ENCODE results near the gene MKLN1.

DNA sequence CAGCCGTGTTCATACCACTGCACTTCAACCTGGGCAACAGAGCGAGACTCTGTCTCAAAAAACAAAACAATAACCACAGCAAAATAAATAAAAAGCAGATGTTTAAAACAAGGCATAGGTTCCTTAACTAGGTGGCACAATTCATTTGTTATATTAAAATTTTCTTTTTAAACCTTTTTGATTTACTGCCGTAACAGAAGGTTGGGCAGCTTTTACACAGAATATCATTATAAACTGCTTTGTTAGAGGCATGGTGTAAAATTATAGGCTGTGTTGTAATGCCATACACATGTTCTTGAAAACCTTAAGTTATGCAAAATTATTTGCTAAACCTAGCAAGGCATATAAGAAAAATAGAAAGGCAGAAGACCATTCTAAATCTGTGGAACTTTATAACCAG lies 84.4 kb downstream of the MKLN1 start:
- no peak for TF ChIP-seq NRF1 (conservative IDR thresholded peaks at IDR 0.05; ENCODE audit: low read depth, low read length)
- TF ChIP-seq, protein P1, sequence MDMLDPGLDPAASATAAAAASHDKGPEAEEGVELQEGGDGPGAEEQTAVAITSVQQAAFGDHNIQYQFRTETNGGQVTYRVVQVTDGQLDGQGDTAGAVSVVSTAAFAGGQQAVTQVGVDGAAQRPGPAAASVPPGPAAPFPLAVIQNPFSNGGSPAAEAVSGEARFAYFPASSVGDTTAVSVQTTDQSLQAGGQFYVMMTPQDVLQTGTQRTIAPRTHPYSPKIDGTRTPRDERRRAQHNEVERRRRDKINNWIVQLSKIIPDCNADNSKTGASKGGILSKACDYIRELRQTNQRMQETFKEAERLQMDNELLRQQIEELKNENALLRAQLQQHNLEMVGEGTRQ (IDR thresholded peaks at IDR 0.05; ENCODE audit: borderline replicate concordance, low read depth, low read length): no peak
- TF ChIP-seq, protein P2, sequence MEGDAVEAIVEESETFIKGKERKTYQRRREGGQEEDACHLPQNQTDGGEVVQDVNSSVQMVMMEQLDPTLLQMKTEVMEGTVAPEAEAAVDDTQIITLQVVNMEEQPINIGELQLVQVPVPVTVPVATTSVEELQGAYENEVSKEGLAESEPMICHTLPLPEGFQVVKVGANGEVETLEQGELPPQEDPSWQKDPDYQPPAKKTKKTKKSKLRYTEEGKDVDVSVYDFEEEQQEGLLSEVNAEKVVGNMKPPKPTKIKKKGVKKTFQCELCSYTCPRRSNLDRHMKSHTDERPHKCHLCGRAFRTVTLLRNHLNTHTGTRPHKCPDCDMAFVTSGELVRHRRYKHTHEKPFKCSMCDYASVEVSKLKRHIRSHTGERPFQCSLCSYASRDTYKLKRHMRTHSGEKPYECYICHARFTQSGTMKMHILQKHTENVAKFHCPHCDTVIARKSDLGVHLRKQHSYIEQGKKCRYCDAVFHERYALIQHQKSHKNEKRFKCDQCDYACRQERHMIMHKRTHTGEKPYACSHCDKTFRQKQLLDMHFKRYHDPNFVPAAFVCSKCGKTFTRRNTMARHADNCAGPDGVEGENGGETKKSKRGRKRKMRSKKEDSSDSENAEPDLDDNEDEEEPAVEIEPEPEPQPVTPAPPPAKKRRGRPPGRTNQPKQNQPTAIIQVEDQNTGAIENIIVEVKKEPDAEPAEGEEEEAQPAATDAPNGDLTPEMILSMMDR (IDR thresholded peaks at IDR 0.05 in 2 of 3, conservative IDR thresholded peaks at IDR 0.05 in 1 of 3; ENCODE audit: control insufficient read depth in 2 of 3, extremely low read depth in 1 of 3, insufficient read depth in 1 of 3, low read depth in 3 of 3, low read length in 3 of 3): no peak
- TF ChIP-seq ZZZ3 (IDR thresholded peaks at IDR 0.05; ENCODE audit: control insufficient read depth, insufficient read length, low read depth): no peak
- TF ChIP-seq HDAC2 (IDR thresholded peaks at IDR 0.05): no peak
- TF ChIP-seq BRCA1 (IDR thresholded peaks at IDR 0.05; ENCODE audit: low read depth, low read length): no peak

Data from GM12878 (cell line).